ENCODE data around the gene ZFP92. TPM values are rescaled to one million over a fixed set of nuclear protein-coding genes. Genes with fewer than 3 reads are reported as not detected.

ZFP92 gene
- total RNA-seq, 1 experiment from 2014 or later: not detected

DNA sequence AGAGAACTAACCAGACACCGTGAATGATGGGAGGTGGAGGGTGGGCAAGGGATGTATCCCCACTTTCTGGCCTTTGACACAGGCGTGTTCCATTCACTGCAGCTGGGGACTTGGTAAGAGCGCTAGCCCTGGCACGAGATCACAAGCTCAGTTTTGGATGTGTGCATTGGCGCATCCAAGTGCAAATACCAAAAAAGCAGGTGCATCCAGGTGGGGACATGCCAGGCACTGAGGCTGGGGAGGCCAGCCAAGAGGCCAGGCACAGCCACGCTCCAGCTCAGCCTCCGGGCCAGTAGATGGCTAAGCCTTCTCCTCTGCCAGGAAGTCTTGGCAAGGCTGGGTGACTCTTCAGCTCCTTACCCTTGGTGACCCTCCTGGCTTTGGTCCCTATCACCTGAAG is 4.4 kb upstream of the ZFP92 start:
- Histone ChIP-seq H3K27ac (no peak overlapping the region), H4K20me1 (ENCODE audit: insufficient read depth) (no peaks in the 10 kb centered on the region), H3K36me3 (ENCODE audit: low read depth) (no peaks in the 10 kb centered on the region), H3K4me1 (replicated peaks; ENCODE audit: insufficient read depth) (no peaks in the 10 kb centered on the region), H3K4me2 (no peak overlapping the region), H3K9me2 (ENCODE audit: insufficient read depth) (no peaks in the 10 kb centered on the region), H3K9me3 (ENCODE audit: insufficient read depth, low read depth) (no peaks in the 10 kb centered on the region), H3K79me2 (ENCODE audit: low read depth) (no peaks in the 10 kb centered on the region), H3F3A (ENCODE audit: insufficient read depth, low read depth) (no peaks in the 10 kb centered on the region), H2AFZ (no peak overlapping the region), H3K4me3 (no peak overlapping the region), H3K27me3 (ENCODE audit: insufficient read depth, low read depth) (peaks cover 69% of the 10 kb centered on the region)
- intact Hi-C loops (cut with micrococcal nuclease; ENCODE audit: unreplicated experiment): no loop called here
- DNase-seq: no peak
- ChIA-PET POLR2A (ENCODE audit: unreplicated experiment) (no interaction called here), CTCF (no interaction called here)
- TF ChIP-seq EZH2 (IDR thresholded peaks at IDR 0.05; ENCODE audit: low read depth): no peak
- no peak for TF ChIP-seq CTCF (conservative IDR thresholded peaks at IDR 0.05)
- no TSS peak for BruUV-seq (replicated peaks)

GRCh38 chrX:153407736-153408135 is 3.5 kb upstream of the ZFP92 start:
- TF ChIP-seq CTCF (conservative IDR thresholded peaks at IDR 0.05): no peak
- TF ChIP-seq EZH2 (IDR thresholded peaks at IDR 0.05; ENCODE audit: low read depth): no peak
- H3K9me2 ChIP-seq (ENCODE audit: insufficient read depth): no peaks in the 10 kb centered on the region
- no peak overlapping the region for H3K27ac ChIP-seq
- no peaks in the 10 kb centered on the region for H4K20me1 ChIP-seq (ENCODE audit: insufficient read depth)
- H3K79me2 ChIP-seq (ENCODE audit: low read depth): no peaks in the 10 kb centered on the region
- H3F3A ChIP-seq (ENCODE audit: insufficient read depth, low read depth): no peaks in the 10 kb centered on the region
- intact Hi-C loops (cut with micrococcal nuclease; ENCODE audit: unreplicated experiment): no loop called here
- BruUV-seq (replicated peaks): no TSS peak
- ChIA-PET POLR2A (ENCODE audit: unreplicated experiment) (no interaction called here), CTCF (no interaction called here)
- H3K9me3 ChIP-seq (ENCODE audit: insufficient read depth, low read depth): no peaks in the 10 kb centered on the region
- DNase-seq: no peak
- peaks cover 72% of the 10 kb centered on the region for H3K27me3 ChIP-seq (ENCODE audit: insufficient read depth, low read depth)
- H3K4me3 ChIP-seq: no peak overlapping the region
- H2AFZ ChIP-seq: no peak overlapping the region
- H3K36me3 ChIP-seq (ENCODE audit: low read depth): no peaks in the 10 kb centered on the region
- no peak overlapping the region for H3K4me2 ChIP-seq
- no peaks in the 10 kb centered on the region for H3K4me1 ChIP-seq (replicated peaks; ENCODE audit: insufficient read depth)

- POLR2A ChIA-PET (ENCODE audit: unreplicated experiment): no interaction called here
- intact Hi-C loops (cut with micrococcal nuclease; ENCODE audit: unreplicated experiment): no loop called here
- TF ChIP-seq CTCF (conservative IDR thresholded peaks at IDR 0.05) (no peak), EZH2 (IDR thresholded peaks at IDR 0.05; ENCODE audit: low read depth) (no peak)
- Histone ChIP-seq H3K36me3 (ENCODE audit: low read depth) (no peaks in the 10 kb centered on the region), H3K4me3 (no peak overlapping the region), H3K79me2 (ENCODE audit: low read depth) (no peaks in the 10 kb centered on the region), H3K27ac (no peak overlapping the region), H4K20me1 (ENCODE audit: insufficient read depth) (no peaks in the 10 kb centered on the region), H3K27me3 (ENCODE audit: insufficient read depth, low read depth) (peaks cover 72% of the 10 kb centered on the region), H3F3A (ENCODE audit: insufficient read depth, low read depth) (no peaks in the 10 kb centered on the region), H3K4me1 (replicated peaks; ENCODE audit: insufficient read depth) (no peaks in the 10 kb centered on the region), H2AFZ (no peak overlapping the region), H3K9me2 (ENCODE audit: insufficient read depth) (no peaks in the 10 kb centered on the region), H3K4me2 (no peak overlapping the region), H3K9me3 (ENCODE audit: insufficient read depth, low read depth) (no peaks in the 10 kb centered on the region)
- DNase-seq: no peak
- CTCF ChIA-PET: no interaction called here
- no TSS peak for BruUV-seq (replicated peaks)
Observed at GRCh38 chrX:153408221-153408721, 3.0 kb upstream of the ZFP92 start.
